Hepatocyte (in vitro differentiated cells): ENCODE results near the gene LTO1.

Experiments
- CTCF ChIP-seq: fragments of 200-600 bp; sonication (generic); IDR thresholded peaks from 2 replicates; pipeline ENCODE4 v1.5.1; 2016; ENCODE audit warnings: antibody characterized with exemption, mild to moderate bottlenecking; ENCODE audit not compliant: poor library complexity
- EZH2 ChIP-seq: fragments of 200-600 bp; sonication (generic); IDR thresholded peaks from 2 replicates; pipeline ENCODE4 v1.6.1; 2016; ENCODE audit warnings: antibody characterized with exemption, mild to moderate bottlenecking, borderline replicate concordance

GRCh38 chr11:69666752-69667536 lies 8.2 kb downstream of the LTO1 start:
- no peak for TF ChIP-seq CTCF
- no peak for TF ChIP-seq EZH2
